ENCODE measurements around the gene VIL1.

GRCh38 chr2:218407717-218408116 lies 11.2 kb upstream of the VIL1 start:
- TF ChIP-seq EP300 (IDR thresholded peaks at IDR 0.05) (no peak), POLR2A (IDR thresholded peaks at IDR 0.05) (no peak), POLR2AphosphoS5 (IDR thresholded peaks at IDR 0.05) (no peak)
- TF ChIP-seq, protein P1, sequence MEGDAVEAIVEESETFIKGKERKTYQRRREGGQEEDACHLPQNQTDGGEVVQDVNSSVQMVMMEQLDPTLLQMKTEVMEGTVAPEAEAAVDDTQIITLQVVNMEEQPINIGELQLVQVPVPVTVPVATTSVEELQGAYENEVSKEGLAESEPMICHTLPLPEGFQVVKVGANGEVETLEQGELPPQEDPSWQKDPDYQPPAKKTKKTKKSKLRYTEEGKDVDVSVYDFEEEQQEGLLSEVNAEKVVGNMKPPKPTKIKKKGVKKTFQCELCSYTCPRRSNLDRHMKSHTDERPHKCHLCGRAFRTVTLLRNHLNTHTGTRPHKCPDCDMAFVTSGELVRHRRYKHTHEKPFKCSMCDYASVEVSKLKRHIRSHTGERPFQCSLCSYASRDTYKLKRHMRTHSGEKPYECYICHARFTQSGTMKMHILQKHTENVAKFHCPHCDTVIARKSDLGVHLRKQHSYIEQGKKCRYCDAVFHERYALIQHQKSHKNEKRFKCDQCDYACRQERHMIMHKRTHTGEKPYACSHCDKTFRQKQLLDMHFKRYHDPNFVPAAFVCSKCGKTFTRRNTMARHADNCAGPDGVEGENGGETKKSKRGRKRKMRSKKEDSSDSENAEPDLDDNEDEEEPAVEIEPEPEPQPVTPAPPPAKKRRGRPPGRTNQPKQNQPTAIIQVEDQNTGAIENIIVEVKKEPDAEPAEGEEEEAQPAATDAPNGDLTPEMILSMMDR (IDR thresholded peaks at IDR 0.05): no peak
